HG02970 (cell line): ENCODE results near the gene EXD3.
"Not testable (repeated sequence)": the region's sequence is repeated elsewhere in the genome, so short reads cannot be mapped to it uniquely, and the experiment has no call there.

Source experiments
- ATAC-seq: cut with Tn5 transposase; IDR thresholded peaks from one replicate; pipeline ENCODE4 v1.9.1; 2021; ENCODE audit warnings: mild to moderate bottlenecking, moderate library complexity, moderate number of reproducible peaks; ENCODE audit not compliant: unreplicated experiment, low FRiP score

The EXD3 gene

DNA sequence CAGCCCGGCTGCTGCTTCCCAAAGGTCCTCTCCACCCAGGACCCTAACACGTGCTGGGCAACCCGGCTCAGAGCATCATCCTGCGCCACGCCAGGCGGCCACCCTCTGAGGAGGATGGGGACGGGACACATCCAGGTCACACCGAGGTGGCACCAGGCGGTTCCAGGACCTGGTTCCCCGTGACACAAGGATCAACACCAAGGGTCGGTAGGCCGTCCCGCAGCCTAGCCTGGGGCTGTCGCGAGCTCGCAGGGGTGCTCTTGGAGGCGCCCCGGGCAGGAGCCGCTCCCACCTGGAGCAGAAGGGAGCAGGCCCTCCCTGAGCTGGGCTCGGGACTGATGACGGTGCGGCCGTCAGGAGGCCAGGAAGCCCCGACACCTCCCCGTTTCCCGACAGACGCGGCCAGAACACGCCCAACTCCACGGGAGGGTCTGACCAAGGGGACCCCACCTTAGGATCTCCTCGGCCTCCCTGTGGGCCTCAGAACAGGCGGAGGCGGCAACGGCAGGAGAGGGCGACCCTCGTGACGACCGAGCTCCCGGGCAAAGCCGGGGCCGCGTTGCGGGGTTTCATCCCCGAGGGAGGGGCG lies 6.3 kb downstream of the EXD3 start:
- ATAC-seq: no peak

DNA sequence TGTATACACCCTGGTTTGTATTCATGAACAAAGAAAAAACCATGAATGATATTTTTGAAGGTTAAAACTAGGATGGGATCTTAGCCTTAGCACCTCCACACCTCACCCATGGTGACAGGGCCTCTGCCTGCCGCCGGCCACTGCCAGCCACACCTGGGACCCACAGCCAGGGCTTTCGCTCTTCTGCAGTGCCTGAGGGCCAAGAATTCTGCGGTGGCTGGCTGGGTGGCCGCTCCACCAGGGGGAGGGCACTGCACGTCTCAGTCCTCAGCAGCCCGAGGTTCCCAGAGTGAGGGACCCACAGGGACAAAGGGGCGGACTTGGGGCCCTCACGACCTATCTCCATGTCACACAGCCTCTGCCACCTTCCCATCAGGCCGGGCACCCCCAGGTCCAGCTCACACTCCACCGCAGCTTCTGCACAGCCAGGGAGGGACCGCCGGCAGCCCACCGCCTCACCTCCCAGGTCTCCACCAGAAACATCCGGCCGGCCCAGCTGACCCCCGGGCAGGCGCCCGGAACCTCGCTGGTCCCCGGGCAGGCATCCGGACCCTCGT lies 6.9 kb downstream of the EXD3 start:
- no peak for ATAC-seq

DNA sequence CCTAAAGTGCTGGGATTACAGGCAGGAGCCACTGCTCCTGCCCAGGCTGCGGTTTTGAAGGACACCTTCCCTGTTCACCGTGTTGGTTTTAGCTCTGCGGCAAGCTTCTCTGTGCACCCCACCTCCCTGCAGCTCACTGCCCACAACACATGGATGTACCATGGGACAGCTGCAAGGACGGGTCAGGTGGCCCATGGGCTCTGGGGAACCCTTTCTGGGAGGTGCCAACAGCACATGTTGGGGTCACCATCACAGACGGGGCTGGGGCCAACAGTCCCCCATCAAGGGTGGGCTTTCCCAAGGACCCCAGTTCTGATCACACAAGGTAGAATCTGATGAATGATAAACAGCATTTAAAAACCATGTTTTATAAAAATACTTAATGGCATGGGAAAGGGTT lies 7.5 kb downstream of the EXD3 start:
- no peak for ATAC-seq

DNA sequence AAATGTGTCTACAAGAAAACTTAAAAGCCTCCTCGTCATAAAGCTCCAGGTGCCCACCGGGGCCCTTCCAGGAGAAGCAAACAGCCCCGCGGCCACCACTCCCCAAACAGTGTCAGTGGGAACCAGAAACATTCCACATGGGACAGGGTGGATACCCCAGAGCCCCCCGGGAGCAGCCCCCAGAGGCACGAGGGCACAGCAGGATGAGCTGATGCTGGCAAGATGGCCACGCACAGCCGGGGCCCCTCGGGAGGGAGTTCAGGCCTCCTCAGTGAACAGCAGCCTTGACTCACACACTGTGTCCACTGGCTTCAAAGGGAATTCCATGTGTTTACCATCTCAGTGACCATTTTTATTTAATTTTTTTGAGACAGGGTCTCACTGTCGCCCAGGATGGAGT lies 10.5 kb downstream of the EXD3 start:
- no peak for ATAC-seq

DNA sequence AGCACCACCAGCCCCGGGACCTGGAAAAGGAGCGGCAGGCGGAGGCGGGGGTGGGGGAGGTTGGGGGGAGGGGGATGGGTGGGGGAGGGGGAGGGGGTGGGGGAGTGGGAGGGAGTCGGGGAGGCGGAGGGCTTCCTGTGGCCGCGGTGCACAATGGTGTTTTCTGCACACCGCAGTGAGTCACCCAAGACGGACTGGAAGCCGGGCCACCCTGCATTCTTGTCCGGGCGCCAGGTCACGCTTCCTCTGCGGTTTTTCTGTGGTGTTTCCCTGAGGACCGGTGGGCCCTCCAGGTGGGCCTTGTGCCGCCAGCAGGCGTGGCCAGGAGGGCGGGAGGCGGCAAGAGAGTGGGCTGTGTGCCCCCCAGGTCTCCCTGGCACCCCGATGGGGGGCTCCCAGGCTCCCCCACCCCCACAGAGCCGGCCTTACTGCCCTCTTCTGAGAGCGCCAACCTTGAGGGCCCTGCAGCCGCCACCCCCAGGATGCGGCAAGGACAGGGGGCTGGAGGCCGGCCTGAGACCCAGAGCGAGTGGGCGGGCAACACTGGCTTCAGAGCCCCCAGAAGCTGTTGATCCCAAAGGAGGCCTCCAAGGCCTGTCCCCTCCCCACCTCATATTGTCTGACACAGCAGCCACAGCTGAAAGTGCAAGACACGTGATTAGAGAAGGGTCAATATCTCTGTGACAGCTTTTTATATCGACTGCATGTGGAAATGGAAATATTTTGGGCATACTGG lies 11.1 kb downstream of the EXD3 start:
- no peak for ATAC-seq

DNA sequence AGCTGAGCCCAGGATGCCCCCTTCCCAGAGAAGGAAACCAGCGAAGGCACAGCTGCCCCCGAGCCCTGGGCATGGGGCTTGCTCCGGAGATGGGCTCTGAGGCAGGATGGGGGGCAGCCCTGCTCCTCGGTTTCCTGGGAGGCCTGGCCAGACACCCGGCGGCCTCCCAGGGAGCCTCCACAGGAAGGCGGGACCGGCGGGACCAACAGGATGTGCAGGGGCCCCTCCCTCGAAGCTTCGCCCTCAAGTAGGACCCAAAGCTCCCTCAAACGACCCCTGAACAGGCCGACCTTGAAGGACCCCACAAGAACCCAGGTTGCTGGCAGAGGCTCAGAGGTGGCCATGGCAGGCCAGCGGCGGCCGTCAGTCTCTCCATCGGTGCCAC lies 11.7 kb downstream of the EXD3 start:
- no peak for ATAC-seq

DNA sequence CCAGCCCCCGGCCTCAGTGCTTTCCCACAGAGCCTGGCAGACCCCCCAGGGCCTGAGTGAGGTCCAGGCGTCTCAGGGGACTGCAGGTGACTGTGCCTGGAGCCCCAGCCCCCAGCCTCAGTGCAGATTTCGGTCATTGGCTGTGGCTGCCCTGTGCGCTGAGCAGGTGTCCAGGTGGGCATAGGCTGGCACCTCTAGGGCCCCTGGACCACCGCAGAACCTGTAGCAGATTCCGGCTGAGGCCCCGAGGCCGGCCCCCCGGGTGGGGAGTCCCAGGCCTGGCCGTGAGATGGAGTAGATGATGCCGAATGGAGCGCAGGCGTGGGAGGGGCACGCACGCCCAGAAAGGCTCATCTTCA lies 12.1 kb downstream of the EXD3 start:
- no peak for ATAC-seq

DNA sequence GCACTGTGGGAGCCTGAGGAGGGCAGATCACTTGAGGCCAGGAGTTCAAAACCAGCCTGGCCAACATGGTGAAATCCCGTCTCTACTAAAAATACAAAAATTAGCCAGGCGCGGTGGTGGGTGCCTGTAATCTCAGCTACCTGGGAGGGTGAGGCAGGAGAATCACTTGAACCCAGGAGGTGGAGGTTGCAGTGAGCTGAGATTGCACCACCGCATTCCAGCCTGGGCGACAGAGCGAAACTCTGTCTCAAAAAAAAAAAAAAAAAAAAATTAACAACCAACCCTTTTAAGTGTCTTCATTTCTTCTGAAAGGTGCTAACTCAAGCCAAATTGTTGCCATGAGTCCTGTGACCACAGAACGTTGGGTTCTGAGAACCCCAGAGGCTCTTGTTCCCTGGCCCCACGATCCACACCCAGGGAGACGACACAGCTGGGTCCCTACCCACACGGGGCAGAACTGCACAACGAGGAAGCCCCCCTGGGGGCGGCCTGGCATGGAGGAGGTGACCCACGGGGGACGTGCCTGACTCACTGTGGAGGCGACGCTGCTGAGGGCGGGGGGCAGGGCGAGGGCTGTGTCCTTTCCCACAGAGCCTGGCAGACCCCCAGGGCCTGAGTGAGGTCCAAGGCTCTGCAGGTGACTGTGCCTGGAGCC lies 12.6 kb downstream of the EXD3 start:
- ATAC-seq: not testable (repeated sequence)

DNA sequence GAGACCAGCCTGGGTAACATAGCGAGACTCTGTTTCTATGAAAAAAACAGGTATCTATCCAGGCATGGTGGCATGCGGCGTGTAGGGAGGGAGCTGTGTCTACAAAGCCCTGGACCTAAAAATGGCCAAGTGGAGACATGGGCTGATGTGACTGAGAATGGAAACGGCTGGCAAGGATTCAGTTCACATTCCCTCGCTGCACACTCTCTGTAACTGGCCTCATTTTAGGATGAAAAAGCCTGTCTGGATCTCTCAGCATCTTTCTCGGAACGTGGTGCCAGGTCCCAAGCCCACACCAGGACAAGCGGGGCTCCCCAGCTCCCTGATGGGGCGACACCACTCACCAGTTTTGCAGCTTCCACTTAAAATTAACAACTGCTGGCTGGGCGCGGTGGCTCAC lies 13.4 kb downstream of the EXD3 start:
- no peak for ATAC-seq

DNA sequence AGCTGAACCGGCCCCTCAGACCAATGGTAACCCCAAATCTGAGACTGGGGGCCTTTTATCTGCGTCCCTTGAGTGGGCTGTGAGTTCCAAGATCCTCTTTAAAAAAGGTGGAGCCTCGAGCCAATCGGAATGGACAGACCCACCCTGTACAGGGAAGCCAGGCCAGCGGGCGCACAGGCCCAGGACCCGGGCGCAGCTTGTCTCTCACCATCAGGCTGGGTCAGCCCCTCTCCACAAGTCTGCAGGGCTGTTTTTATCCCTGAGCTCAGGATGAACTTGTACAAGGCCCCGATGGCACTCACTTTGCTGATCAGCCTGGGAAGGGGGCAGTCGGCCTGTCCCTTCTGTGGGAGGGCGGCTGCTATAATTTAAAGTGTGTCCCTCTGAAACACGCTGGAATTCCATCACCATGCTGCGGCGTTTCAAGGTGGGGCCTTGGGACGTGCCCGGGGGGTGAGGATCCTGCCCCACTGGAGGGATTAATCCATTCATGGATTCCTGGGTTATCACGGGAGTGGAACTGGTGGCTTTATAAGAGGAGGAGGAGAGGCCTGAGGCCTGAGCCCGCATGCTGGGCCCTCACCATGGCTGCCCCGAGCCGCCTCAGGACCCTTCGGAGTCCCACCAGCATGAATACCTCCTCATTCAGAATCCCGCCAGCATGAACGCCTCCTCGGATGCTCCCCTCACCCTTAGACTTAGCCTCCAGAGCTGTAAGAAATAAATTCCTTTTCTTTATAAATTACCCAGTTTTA lies 14.1 kb downstream of the EXD3 start:
- ATAC-seq: no peak

DNA sequence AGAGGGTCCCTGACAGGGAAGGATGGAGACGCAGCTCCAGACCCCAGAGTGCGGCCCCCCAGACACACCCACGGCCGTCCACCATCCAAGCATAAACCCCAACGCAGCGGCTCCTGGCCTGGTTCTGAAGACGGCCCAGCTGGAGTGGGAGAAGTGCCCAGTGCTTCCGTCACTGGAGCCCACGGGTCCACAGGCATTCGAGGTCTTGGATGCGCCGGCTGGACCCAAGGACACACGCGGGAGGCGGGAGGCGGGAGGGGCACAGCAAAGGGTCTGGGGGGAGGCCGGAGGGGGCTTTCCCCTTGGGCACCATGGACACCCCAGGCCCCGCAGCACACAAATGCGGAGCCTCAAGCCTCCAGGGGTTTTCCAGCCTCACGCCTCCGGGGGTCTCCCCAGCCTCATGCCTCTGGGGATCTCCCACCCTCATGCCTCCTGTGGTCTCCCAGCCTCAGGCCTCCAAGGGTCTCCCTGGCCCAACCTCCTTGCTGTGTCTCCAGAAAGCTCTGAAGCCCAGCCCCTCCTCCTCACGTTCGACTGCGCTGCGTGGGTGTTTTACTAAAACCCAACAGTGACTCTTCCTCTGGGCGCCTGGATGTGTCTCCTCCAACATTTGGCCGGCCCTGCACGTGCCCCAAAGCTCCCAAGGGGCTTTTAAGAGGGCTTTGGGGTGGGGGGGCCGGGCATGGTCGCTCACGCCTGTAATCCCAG lies 15.2 kb downstream of the EXD3 start:
- ATAC-seq: no peak

DNA sequence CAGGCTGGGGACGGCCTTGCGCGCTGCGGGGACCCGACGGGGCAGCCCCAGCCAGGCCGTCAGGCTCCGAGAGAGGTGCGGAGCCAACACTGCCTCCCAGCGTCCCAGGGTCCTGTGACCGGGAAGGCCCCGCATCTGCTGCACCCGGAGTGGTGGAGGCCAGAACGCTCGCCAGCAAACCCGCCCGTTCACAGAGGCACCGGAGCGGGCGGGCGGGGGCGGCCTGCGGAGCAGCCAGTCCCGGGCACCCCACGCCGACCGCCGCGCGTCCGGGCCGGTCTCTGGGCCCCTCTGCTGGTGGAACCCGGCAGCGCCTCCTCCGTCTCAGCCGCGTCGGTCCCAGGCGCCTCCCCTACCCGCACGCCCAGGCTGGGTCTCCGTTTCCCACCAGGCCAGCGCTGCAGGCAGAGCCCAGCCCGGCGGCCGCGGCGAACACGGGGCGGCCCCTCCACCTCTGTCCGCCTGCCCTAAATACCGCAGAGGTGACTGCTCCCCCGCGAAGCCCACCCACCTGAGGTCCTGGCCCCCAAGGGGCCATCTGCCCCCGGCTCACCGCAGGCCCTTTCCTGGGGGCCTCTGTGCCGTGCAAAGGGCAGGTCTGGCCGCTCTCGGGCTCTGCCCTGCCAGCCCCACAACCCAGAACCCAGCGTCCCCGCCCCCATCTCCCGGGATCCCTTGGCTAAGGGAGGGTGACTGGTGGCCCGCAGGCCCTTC lies 15.9 kb downstream of the EXD3 start:
- ATAC-seq: no peak

DNA sequence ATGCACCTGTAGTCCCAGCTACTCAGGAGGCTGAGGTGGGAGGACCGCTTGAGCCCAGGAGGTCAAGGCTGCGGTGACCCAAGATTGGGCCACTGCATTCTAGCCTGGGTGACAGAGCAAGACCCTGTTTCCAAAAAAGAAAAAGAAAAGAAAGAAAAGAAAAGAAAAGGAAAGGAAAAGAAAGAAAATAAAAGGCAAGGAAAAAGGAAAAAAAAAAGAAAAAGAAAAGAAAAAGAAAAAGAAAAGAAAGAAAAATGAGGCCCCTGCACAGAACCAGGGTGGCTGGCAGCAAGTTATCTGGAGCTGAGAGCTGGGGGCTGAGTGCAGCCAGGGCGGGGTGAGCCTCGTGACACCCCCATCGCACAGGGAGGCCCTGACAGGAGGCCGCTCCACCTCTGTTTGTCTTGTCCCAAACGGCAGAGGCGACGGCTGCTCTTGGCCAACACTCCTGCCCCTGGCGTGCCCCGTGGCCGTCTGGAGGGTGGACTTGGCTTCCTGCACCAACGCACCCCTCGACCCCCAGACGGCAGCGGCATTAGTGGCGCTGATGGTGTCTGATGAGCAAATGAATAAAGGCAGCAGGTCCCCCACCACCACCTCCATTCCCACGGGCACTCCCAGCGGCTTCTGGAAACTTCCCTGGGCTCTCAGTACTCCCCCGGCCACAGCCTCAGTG lies 16.7 kb downstream of the EXD3 start:
- ATAC-seq: no peak

DNA sequence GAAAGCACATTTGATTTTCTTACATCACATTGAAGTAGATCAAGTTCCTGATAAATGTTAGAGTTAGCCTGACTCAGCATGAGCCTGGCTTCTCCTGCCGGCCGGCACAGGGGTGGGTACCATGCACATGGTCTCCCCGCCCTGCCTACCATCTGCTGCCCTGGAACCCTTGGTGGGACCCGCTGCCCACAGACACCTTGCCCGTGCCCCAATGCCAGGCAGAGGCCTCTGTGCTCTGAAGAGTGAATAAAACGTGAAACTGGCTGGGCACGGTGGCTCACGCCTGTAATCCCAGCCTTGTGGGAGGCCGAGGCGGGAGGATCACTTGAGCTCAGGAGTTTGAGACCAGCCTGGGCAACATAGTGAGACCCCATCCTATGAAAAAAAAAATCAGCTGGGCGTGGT lies 17.3 kb downstream of the EXD3 start:
- no peak for ATAC-seq

DNA sequence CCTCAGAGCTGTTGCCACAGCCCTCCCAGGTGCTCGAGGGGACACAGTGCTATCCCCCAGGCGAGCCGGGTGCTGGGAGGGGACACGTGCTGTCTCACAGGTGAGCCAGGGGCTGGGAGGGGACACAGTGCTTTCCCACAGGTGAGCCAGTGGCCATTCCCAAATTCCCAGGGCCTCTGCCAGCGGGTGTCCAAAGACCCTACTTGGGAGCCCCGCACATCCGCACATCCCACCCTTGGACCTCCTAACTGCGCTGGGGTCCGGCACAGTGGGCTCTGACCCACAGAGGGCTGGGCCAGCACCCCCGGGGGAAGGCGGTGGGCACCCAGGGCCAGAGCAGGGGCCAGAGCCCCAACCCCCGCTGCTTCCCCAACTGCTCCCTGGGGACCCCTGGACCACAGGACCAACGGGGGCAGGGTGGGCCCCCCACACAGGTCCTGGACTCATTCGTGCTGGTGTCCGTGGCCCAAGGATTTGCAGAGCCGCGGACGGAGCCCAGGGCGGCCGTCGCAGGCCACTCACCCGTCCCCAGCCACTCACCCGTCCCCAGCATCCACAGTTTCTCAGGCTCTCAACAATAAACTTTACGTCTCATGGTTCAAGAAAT lies 17.9 kb downstream of the EXD3 start:
- no peak for ATAC-seq

DNA sequence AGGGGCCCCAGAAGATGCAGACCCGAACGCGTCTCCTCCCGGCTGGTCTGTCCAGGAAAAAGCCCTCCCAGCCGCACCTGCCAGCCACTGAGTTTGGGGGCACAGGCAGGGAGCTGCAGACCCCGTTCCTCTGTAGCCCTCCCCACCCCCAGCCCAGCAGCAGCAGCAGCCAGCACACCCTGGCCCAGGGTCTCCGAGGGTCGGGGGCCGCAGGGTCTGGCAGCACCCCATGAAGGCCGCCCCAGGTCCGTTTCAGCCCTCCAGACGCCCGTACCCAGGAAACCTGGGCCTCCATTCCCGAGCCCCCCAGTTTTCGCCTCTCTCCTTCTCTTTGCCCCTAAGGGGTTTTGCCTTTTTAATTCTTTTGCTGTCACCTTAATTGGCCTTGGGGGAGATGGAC lies 19.7 kb downstream of the EXD3 start:
- ATAC-seq: no peak

DNA sequence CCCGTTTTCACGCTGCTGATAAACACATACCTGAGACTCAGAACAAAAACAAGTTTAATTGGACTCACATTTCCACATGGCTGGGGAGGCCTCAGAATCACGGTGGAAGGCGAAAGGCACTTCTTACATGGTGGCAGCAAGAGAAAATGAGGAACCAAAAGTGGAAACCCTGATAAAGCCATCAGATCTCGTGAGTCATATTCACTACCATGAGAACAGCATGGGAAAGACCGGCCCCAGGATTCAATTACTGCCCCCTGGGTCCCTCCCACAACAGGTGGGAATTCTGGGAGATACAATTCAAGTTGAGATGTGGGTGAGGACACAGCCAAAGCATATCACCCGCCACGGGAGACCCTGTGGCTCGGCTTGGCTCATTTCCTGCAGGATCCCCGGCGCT lies 20.2 kb downstream of the EXD3 start:
- ATAC-seq: no peak

DNA sequence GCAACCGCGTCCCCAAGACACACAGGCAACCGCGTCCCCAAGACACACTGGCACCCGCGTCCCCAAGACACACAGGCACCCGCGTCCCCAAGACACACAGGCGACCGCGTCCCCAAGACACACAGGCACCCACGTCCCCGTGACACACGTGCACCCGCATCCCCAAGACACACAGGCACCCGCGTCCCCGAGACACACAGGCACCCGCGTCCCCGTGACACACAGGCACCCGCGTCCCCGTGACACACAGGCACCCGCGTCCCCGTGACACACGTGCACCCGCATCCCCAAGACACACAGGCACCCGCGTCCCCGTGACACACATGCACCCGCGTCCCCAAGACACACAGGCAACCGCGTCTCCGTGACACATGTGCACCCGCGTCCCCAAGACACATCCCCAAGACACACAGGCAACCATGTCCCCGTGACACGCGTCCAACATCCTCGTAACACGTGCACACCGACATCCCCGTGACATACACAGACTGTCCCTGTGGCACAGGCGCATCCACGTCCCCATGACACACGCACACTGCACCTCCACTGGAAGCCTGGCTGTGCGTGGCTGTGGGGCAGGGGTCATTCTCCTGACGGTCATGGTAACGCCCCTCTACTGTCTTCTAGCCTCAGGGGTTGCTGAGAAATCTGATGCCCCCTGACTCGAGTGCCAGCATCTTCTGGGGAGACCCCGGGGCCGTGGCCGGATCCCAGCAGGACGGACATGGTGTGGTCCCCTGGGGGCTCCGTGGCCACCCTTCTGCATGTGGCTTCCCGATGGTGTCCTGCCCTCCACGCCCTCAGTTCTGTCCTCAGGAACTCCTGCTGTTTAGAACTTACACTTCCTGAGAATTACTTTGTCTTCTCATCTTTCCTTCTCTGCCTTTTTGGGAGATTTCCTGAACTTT lies 24.1 kb downstream of the EXD3 start:
- ATAC-seq: no peak
